ENCODE measurements around the gene PIEZO2.

DNA sequence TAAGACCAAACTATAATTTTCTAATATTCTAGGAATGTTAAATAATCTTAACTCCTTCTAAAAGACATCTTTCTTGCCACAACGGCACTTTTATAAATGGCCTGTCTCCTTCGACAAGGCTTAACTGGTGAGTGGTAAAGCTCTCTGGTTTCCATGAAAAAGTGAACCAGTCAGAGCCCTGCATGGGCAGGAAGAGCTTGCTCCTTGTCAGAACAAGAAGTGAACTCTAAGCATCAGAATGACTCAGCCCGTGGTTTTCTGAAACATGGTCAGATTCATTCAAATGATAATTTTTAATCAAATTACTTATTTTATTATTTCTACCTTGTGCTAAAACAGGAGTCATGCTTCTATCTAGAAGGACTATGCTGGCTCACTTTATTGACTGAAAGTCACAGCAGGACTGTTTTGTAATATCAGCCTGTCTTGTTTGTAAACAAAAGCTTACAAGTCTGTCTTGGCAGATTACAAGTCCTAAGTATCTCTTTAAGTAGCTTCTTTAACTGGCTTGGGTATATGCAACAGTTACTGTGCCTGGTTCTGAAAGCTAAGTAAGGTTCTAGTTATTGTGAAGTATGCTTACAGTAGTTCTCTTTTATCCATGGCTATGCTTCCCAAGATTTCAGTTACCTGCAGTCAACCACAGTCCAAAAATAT, 378.2 kb downstream of the PIEZO2 start:
- TF ChIP-seq CTCF (IDR thresholded peaks at IDR 0.05 in 4 of 5, conservative IDR thresholded peaks at IDR 0.05 in 1 of 5) (no peak), POLR2A (IDR thresholded peaks at IDR 0.05) (no peak)
